NT2/D1 (cell line): ENCODE data around the gene LRCH1.

Experiments used
- YY1 ChIP-seq: IDR thresholded peaks from 2 replicates; pipeline ENCODE4 v1.6.1; 2011; ENCODE audit not compliant: insufficient read length, insufficient read depth
- ZNF274 ChIP-seq: IDR thresholded peaks from 2 replicates; pipeline ENCODE4 v1.6.1; 2011; ENCODE audit warnings: mild to moderate bottlenecking, low read depth, low read length

- no peak for TF ChIP-seq YY1
- no peak for TF ChIP-seq ZNF274
Observed at GRCh38 chr13:46621792-46622629, 69.0 kb downstream of the LRCH1 start.
